ENCODE data around the gene EGLN3.

Gene EGLN3

DNA sequence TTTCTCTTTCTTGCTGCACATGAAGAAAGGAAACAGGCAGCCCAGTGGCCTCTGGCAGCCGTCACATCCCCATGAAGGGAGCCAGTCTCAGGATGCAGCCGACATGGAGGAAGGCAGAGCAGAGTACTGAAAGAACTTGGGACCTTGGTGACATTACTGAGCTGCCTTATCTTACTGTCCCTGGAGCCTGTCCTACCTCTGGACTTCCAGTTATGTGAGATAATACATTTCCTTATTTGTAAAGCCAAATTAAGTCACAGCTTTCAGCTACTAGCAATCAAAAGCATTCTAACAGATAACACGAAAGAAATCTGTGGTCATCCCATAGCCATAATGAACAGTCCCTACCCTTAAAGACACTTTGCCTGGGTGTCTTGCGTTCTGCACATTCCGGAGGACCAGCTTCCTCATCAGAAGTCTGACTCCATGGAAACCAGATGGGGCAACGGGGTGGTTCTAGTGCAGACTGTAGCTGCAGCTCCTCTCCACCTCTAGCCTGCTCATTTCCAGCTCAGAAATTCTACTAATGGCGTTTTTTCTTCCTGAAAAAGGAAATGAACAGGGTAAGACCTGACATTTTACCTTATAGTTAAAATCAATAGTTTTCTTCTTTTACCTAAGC is 7.8 kb upstream of the EGLN3 start:
- TF ChIP-seq, protein P1, sequence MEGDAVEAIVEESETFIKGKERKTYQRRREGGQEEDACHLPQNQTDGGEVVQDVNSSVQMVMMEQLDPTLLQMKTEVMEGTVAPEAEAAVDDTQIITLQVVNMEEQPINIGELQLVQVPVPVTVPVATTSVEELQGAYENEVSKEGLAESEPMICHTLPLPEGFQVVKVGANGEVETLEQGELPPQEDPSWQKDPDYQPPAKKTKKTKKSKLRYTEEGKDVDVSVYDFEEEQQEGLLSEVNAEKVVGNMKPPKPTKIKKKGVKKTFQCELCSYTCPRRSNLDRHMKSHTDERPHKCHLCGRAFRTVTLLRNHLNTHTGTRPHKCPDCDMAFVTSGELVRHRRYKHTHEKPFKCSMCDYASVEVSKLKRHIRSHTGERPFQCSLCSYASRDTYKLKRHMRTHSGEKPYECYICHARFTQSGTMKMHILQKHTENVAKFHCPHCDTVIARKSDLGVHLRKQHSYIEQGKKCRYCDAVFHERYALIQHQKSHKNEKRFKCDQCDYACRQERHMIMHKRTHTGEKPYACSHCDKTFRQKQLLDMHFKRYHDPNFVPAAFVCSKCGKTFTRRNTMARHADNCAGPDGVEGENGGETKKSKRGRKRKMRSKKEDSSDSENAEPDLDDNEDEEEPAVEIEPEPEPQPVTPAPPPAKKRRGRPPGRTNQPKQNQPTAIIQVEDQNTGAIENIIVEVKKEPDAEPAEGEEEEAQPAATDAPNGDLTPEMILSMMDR (IDR thresholded peaks at IDR 0.05) = no peak

DNA sequence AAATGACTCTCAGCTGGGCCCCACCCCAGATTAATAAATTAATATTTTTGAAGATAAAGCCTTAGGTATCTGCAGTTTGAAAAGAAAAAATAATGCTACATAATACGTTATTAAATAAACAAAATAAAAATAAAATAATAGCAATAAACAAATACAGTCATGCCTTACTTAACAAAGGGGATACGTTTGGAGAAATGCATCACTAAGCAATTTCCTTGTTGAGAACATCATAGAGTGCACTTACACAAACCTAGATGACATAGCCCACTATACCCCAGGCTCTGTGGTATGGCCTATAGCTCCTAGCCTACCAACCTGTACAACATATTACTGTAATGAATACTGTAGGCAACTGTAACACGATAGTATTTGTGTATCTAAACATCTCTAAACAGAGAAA is 7.1 kb upstream of the EGLN3 start:
- TF ChIP-seq, protein P1 (IDR thresholded peaks at IDR 0.05) = no peak

DNA sequence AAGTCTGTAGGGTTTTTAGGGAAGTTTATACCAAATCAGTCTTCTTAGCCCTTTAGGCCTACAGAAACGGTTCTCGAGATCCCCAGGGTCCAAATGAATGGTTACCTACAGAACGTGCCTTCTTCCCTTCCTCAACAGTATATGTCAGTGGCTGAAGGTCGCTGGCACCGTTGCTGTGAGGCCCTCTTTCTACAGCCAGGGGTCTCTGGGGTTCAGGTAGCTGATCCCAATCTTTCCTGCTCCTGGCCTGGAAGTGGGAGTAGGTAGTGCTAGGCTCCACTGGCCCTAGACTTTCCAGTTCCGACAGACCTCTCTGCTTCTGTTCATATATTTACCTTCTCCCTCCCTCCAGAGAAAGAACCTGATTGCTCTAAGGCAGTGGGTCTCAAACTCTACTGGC is 6.4 kb upstream of the EGLN3 start:
- TF ChIP-seq, protein P1 (IDR thresholded peaks at IDR 0.05) = no peak

DNA sequence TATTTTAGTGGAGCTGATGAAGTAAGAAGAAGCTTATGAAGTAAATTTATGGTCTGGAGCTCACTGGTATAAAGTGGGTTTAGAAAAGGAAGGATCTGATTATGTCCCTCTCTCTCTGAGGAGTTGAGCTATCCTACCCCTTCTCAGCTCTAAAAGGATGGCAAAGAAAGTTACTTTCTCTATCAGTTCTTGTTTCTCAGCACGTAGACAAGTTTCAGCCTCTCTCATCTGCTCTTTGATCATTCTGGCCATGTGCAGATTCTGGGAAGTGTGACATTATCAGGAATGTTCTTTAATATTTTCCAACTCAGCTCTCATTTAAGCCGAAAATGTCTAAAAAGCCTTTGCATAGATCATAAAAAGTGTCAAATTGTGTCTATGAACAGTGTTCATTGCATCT is 5.8 kb upstream of the EGLN3 start:
- TF ChIP-seq, protein P1 (IDR thresholded peaks at IDR 0.05) = no peak

DNA sequence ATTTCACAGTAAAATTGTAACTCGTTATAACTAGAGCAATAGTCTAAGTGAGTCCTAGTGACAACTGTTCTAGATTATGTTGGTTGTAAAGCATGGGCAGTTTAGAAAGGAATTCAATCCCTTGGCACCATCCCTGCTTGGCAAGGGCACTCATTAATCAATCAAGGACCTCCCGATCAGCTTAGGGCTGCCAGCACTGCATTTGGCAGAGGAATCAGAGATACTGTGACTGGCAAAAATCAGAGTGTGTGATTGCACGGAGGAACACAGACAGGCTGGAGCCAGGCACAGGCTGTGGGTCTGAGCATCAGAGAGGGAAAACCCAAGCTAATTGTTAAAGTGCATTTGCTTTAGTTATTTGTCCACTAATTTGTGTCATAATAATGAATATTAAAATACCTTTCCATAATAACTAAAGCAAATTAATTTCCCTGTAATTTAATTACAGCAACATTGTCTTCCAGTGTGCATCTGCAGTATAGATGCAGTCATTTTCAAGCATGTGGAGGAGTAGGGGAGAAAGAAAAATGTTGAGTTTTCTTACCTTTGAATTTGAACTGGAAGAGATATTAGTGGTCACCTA is 3.2 kb upstream of the EGLN3 start:
- TF ChIP-seq, protein P1 (IDR thresholded peaks at IDR 0.05) = no peak

DNA sequence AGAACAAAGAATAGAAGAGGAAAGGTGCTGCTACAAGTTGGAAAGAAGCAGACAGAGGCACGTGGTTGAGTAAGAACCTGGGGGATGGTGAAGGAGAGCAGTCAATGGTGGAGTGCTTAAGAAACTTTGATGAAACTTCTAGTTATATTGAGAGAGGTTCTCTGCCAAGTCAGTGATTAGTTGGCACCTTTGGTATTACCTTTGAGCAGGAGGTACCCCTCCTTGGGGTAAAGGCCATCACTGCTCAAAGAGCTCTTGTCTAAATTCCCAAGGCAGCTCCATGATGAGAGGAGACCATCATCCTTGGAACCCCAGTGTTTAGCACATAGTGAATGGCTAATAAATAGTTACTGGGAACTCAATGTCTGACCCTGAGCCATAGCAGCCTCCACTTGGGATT is 1.7 kb upstream of the EGLN3 start:
- TF ChIP-seq, protein P1 (IDR thresholded peaks at IDR 0.05) = no peak

DNA sequence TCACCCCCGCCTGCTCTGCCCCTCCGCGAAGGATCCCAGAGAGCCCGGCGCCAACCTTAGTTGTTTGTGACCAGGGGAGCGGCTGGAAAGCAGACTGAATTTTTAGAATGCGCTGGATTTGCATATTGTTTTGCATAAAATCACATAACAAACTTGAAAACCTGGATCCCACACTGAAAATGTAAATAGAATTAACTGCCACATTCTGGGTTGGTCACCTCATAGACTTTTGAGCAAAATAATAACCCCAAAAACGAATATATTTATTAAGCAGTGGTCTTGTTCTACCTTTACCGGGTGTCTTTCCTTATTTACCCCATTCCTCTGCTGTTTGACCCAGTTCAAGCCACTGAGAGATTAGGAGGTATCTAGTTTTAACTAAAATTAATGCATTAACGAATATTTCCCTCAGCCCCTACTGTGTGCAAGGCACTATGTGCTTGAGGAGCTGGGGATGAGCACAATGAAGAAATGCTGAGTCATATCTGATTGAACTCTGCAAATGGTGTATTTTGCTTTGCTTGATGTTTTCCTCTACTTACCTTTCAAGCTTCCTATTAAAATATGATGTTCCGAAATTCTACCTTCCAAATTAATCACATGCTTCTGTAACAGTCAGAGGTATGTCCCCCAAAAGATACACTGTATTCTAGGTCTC is 438 bp upstream of the EGLN3 start:
- TF ChIP-seq, protein P1 (IDR thresholded peaks at IDR 0.05) = no peak

Measured in LNCAP (cell line).